Lung microvascular endothelial cell (primary cell): ENCODE data around the gene CIB4. TPM values are rescaled to one million over a fixed set of nuclear protein-coding genes. Genes with fewer than 3 reads are reported as not detected.
A peak's percentile ranks its signal among the peaks of the same experiment; 100 is the strongest.

ENCODE experiments used
- DNase-seq, 2 donors: peaks; one replicate each; pipeline versions ENCODE4 v3.0.0 to v3.0.0-alpha.2; 2010; ENCODE audit warnings: low read depth in 2 of 2
- total RNA-seq: library from RNA; depleted of rRNA; stranded (reverse); fragments of >200 nt; gene quantifications from 2 replicates; pipeline ENCODE4 v1.2.1, GENCODE V29; 2014

The CIB4 gene
- total RNA-seq, 1 donor from 2014 or later: not detected

DNA sequence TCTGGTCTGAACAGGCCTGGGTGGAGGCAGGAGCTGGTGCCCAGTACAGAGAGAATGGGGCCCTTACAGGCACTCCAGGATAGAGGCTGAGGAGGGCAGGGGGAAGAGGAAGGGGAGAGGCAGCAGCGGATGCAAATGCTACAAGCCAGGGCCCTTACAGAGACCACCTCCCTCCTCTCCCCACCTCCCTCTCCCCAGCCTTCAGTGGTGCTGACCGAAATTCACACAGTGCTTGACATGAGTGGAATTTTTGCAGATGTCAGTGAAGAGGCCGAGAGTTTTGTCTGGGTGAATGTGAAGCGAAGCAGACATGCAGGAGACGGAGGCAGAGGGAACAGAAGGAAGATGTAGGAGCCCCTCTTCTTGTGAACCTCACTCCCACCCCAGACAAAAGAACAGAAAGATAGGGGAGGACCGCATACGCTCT is 31.9 kb downstream of the CIB4 start:
- DNase-seq: no peak

DNA sequence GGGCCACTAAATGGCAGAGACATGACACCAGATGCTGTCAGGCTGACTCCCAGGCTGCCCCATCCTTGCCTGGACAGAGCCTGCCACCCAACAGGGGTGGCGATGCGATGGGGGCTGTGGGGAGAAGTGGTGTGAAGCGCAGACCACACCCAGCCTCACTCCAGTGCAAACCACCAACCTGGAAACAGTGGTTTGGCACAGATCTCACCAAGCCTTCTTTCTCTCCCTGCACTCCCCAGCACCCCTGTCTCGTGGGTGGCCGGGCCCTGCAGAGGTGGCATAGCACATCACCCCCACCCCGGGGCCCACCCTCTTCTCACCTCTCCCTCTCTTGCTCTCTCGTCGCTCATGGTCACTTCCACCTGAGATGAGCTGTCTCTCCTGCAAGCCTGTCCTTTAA is 32.6 kb downstream of the CIB4 start:
- no peak for DNase-seq

DNA sequence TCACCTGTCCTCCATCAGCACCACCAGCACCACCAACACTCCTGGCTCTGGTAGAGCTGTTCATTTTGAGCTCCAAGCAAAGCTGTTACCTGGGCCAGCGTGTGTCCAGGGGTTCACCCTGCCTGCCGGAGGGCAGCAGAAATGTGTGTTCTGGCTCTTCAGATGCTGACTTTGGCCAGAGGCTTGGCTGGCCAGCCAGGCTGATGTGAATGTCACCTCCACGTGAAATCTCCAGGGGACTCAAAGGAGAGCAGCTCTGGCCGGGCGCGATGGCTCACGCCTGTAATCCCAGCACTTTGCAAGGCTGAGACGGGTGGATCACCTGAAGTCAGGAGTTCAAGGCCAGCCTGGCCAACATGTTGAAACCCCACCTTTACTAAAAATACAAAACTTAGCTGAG is 33.5 kb downstream of the CIB4 start:
- no peak for DNase-seq

DNA sequence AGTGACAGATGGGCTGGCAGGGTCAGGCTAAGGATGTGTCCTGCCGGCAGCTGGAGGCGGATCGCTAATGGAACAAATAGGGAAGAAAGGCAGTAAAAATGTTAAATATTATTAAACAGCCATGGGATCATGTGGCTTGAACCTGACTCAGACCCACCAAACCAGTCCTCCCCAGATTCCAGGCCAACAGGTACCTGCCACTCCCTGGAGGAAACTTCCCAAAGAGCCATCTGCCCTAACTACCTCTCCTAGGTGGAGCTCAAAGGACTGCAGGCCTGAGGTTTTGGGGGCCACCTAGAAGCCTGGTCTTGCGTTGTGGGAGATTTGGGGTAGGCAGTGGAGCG is 34.3 kb downstream of the CIB4 start:
- no peak for DNase-seq

DNA sequence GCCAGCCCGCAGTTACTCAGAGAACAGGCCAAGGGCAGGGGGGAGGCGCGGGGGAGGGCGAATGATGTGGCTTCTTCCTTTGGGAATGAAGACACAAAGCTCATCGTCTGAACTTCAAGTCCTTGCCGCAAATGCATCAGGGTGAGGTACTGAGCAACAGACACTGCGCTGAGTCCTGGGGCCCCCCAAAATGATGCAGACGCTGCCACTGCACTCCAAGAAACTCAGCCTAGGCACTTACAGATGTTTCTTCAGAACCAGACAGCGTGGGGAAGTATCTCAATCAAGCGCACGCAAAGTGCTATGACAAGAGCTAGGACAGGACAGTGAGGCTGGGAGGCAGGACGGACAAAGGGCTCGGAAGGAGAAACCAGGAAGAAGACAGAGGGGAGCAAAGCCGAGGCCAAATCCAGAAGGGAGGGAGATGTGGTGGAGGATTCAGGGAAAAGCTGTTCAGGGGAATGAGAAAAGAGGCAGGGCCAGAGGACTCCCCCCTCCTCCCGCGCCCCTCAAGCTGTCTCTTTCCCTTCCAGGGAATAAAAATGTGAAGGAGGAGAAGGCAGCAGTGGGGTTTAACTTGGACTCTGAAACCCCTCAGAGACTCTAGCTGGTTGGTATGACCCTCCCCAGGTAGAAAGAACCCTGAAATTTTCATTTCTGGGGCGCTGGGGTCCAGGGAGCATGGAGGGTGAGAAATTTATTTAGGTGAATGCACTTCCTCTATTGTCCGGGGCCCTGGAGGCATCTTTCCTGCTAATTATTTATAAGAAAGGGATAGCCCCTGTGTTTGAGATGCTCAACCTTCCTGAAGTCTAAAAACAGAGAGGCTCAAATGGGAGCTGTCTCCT is 34.9 kb downstream of the CIB4 start:
- DNase-seq: no peak

DNA sequence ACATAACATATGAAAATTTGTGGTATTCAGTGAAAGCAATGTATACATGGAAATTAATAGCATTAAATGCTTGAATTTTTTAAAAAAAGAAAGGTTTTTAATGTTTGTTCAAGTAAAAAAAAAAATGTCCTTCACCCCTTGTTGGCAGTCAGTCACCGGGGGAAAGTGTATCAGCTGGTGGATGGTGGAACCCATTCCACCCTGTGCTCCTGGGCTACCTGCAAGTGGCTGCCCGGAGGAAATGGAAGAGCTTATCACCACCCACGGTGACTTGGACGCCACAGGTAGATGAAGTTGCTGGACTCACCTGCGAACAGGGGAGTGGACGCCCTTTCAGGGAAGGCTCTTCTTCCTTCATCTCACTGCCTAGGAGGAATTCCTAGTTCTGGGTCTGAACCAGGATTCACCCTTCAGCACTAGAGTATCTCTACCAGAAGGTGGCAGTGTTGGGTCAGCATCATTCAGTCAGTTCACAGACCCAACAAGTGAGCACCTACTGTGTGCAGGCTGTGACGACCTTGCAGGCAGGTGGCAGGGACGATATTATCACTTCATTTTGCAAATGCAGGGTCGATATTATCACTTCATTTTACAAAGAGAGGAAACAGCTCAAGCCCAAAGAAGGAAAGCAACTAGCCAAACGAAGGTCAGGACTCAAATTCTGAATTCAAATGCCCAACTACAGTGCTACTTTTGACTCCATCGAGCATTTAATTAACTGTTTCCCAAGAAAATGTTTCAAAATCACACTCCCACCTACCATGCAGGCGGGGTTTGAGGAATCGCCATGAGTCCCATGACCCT is 35.8 kb downstream of the CIB4 start:
- DNase-seq: peak; percentile 58 to 70

DNA sequence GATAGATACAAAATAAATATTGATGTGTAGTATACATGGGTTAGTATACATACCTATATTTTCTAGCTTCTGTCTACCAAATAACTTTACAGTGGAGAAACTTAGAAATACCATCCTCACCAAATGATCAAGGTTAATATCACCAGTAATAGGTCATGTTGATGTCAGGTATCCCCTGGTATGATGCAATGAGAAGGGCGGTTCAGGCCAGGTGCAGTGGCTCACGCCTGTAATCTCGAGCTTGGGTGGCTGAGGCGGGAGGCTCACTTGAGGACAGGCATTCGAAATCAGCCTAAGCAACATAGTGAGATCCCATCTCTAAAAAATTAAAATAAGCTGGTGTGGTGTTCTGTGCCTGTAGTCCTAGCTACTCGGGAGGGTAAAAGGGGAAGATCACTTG is 38.6 kb downstream of the CIB4 start:
- no peak for DNase-seq

DNA sequence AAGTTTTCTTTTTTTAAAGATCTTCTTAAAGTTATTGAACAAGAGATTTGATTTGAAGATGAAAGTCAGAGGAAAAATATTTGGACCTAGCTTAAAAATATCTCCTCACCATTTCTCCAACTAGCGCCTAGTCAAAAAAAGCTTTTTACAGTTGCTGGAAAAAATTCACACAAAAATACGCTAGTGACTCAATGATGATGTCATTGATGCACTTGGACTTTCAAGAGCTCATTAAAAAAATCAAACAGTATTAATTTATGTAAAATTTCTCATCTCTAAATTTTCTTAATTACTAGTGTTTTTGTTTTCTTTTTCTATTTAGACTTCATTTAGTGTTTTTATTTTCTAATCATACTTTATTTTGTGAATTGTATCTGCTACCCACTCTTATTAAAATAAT is 41.8 kb downstream of the CIB4 start:
- DNase-seq: no peak

DNA sequence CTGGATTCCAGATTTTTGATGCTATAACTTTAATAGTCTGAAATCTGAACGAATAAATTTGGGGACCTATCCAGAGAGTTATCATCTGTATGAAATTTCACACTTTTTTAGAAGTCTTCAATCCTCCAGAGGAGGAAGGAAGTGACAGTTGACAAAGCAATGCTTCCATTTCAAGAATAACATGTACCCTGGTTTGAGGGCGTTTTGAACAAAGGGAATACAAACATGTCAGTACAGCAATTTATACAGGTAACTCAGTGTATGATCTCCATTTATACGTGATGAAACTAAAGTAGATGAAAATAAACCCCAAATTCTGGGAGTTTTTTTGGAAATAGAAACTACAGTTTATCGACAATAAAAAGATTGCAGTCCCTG is 42.2 kb downstream of the CIB4 start:
- DNase-seq: peak; percentile 12 to 28

DNA sequence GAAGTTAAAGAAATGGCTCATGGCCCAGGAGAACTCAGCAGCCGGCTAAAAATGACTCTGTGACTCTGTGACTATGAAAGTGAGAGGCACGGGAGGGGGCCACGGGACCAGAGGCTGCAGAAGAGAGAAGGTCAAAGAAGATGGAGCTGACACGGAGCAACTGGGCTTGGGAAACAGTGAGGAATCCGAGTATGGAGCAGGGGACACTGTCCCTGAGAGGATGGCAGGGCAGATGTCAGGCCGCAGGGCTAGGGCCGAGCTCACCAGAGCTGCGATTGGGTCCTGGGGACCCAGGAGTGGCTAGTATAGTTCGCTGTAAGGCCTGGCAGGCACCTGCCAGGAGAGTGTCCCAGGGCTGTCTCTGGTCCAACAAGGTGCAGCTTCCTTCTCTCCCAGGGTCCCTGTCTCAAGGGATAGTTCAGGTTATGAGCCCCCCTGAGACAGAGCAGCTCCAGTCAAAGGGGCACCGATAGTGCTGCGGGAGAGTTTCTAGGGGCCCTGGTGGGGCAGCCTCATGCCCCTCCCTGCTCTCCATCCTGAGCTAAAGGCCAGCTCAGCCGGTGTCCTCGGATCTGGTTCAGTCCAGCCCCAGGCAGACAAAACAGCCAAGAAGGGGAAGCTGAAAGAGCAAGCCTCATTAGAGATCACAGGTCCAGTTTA is 42.7 kb downstream of the CIB4 start:
- DNase-seq: peak in 1 of 2 donors; percentile 8

DNA sequence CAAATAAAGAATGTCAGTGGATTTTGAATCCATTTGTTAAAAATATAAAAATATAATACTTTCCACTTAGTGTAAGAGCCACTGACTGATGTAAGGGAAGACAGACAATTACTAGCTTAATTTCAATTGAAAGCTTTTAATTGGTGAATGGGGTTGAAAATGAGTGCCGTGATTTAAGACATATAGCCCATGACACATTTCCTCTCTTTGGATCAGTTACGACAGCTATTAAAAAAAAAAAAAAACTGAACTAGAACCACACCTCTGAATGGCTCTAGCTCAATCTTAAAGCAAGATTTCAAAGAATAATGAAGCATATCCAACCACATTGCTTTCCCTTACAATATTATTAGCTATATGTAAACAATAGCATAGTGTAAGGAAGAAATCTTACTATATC is 44.0 kb downstream of the CIB4 start:
- peak; percentile 33 to 42 for DNase-seq

DNA sequence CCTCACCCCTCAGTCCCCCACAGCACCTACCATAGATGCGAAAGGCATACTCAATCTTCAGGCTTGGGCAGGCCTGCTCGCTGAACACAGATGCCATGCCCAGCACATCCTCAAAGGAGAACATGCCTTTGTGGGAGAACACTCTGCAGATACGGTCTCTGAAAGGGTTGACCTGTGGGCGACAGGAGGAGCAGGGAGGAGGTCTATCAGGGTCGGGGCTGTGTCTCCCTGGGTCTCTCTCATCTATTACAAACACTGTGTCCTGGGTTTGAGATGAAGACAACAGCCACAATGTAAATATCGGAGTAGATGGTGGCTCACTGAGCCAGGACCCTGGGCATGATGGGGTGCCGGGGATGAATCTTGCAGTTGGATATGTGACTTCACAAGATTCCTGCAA is 46.0 kb downstream of the CIB4 start:
- no peak for DNase-seq

DNA sequence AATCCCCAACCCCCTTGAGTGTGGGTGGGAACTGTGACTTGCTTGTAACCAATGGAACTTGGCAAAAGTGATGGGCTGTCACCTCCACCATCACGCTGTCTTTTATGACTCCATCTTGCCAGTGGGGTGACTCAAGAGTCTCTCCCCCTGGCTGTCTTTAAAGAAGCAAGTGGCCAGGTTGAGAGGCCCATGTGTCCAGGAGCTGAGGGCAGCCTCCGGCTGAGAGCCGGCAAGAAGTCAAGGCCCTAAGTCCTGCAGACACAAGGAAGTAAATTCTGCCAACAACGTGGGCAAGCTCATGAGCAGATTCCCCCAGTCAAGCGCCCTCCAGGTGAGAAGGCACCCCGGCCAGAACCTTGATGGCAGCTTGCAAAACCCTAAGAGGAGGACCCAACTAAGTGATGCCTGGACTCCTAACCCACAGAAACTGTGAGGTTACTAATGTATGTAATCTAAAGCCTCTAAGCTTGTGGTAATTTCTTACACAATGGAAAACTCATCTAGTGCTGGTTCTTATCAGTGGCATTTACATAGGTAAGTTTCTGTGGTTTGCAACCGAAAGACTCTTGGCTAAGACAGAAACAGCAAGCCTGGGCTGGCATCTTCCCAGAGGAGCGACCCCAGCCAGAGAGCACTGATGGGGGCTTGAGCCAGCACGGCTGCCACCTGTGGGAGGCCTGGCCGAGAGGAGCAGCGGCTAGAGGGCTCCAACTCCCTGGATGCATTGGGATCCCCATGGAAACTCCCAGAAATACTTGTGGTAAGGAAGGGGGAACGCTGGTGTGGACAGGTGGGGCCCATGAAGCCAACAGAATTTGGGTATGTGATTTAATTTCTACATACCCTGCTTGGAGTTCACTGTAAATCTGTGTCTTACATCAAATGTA is 49.3 kb downstream of the CIB4 start:
- DNase-seq: no peak

DNA sequence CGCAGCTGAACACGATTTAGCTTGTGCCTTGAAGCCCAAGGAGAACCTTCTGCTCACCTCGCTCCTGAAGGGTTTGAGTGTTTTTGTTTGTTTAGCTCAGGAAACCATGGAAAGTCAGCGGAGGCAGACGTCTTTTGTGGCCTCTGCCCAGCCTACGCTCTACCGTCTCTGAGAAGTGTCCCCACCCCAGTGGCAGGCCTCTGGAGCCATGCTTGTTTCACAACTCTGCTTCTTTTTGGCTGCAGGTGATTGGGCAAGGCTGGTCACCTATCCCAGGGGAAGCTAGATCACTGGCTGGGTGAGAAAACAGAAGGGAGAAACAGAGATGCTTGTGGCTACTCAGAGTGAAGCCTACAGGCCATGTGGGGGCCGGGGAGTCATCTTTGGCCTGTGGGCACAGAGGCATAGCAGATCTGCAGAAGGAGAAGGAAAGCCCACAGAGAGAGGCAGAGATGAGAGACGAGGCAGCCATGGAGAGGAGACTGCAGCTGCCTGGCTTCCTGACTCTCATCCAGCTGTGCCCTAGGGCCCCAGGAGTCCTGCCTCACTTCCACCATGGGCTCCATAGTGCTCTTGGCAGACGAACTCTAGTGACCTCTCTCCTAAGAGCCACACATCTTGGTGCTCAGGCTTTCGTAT is 50.1 kb downstream of the CIB4 start:
- no peak for DNase-seq

DNA sequence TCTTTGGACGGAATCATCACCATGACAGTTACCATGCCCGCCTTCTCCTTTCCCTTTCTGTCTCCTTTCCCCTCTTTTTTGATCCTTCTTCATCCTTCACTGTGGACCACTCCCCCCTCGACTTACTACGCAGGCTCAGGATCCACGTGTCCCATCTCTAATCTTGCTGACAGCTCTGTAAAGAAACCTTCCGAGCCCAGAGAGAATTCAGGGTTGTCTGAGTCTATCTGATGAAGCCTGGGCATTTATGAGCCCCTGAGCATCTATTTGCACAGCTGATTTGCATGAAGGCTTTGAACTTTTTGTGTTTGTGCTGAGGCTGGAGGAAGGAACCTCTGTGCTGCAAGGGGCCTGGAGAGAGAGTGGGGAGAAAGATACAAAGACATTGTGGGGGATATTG is 50.7 kb downstream of the CIB4 start:
- DNase-seq: no peak

DNA sequence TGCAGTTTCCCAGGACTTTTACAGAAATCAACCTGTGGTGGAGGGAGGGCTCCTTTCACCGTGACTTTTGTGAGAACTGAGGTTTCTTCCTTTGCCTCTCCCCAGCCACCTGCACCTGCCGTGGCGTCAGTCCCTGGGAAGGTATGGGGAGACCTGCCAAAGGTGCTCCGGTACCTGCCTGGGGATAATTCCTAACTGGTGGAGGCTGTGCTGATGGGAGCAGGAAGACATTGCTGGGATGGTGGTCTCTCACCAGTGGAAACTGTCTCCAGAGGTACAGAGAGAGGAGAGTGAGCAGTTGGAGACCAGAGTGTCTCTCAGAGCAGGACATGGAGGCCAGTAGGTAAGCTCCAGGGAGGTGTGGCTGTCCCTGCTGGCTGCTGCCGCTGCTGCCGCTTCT is 52.6 kb downstream of the CIB4 start:
- no peak for DNase-seq

DNA sequence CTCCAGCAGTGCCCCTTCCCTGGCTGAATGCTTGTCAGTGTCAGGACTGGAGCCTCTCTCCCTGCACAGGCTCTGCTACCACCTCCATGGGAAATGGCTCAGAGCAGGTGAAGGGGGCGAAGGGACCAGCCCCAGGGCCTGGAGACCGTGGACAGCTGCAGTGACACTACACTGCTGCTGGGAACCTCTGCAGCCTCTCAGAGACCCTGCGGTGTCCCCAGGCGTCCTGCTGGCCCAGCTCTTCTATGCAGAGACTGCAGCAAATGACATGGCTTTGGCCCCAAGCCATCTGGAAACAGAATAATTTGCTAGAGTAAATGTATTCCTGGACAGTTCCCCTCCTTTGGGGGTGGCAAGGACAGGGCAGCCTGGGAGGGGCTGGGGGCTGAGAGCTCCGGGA is 53.2 kb downstream of the CIB4 start:
- DNase-seq: no peak

DNA sequence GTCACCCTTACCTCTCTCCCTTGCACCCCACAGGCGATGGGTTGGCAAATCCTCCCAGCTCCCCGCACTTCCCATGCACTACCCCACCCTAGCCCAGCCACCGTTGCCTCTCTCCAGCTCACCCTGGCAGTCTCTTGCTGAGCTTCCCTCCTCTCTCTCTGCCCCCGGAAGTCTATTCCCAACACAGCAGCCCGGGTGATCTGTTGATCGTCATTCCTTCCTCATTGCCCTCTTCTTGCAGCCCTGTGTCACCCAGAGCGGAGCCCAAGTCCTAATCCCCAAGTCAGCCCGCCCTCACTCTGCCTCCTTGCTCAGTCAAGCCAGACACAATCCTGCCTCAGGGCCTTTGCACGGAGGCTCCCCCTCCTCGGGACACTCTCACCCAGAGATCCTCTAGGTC is 55.2 kb downstream of the CIB4 start:
- no peak for DNase-seq

DNA sequence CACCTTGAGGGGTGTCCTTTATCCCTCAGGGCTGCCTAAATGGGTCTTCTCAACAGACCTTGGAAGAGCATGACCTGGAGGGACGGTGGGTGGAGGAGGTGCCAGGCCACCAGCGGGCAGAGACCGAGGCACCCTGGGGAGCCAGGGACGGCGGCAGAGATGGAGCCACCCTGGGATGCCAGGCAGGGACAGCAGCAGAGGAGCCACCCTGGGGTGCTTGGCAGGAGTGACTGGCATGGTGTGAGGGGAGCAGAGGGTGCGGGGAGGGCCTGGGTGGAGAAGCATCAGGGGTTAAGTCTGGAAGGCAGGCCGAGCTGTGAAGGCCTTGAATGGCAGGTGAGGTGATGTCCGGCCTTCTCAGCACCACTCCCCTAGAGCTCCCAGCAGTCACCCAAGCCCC is 56.1 kb downstream of the CIB4 start:
- DNase-seq: no peak

DNA sequence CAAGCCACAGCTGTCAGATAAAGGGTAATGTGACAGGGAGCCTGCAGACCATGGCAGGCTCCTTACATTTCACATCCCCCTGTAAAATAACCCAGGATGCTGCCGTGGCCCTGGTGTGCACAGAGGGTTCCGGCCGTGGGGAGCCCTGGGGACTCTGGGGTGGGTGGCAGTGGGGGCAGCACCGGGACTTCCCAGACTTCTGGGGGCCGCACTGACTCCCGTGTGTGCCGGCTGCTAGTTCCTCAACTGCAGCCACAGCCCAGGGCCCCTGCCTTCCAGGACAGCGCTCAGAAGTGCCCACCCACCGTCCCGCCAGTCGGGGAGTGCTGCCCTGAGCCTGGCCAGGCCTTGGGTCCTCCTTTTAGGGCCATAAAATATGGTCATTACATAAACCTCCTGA is 56.5 kb downstream of the CIB4 start:
- DNase-seq: no peak

DNA sequence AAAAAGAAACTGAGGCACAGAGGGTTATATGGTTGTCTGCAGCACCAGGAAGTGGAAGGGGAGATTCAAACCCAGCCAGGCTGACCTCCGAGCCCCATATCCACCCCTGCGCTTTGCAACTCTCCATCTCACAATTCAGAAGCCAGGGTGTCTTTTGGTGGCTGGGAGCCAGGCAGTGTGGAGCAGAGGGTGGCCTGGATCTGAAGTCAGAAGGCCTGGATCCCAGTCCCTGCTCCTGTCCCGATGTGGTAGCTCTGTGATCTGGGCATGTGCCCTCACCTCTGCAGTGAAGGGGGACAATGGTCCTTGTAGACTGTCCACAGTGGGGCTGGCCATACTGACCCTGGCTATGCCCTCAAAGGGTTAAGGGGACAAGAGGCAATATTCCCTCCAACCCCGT is 57.0 kb downstream of the CIB4 start:
- no peak for DNase-seq
